ENCODE data around the gene FOS.

DNA sequence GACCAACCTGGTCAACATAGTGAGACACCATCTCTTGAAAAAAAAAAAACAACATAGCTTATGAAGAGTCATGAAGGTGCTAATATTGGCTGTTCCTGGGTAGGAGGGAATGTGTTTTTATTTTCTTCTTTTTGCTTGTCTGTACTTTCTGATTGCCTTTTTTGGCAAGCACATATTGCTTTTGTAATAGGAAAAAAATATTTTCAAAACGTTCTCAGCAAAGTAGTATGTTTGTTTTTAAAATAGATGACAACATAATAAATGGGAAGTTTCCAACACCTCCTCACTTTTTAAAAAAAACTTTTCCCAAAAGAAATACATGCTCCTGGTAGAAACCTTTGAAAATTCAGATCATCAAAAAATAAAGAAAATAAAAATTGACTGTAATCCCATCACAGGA is 20.9 kb downstream of the FOS start:
- TF ChIP-seq EZH2 (IDR thresholded peaks at IDR 0.05; ENCODE audit: insufficient read depth, poor library complexity, severe bottlenecking): no peak
- no peak for TF ChIP-seq EZH2phosphoT487 (IDR thresholded peaks at IDR 0.05; ENCODE audit: insufficient read depth, low read depth)
